Mammary epithelial cell (primary cell): Measurements from ENCODE around the gene MGST3.

Source experiments
- EZH2 ChIP-seq: IDR thresholded peaks from 2 replicates; pipeline ENCODE4 v1.6.1; 2012; ENCODE audit warnings: low read length, inconsistent platforms, borderline replicate concordance
- TF ChIP-seq, protein P1 (sequence below), 2 donors: IDR thresholded peaks in 1 of 2; conservative IDR thresholded peaks in 1 of 2; 2 replicates each; pipeline ENCODE4 v1.5.1; 2011 to 2012; ENCODE audit warnings: inconsistent platforms in 2 of 2, low read length in 2 of 2, mild to moderate bottlenecking in 2 of 2, control low read depth in 1 of 2, low read depth in 1 of 2; ENCODE audit not compliant: insufficient read depth in 1 of 2; ENCODE audit errors: extremely low read depth in 1 of 2

DNA sequence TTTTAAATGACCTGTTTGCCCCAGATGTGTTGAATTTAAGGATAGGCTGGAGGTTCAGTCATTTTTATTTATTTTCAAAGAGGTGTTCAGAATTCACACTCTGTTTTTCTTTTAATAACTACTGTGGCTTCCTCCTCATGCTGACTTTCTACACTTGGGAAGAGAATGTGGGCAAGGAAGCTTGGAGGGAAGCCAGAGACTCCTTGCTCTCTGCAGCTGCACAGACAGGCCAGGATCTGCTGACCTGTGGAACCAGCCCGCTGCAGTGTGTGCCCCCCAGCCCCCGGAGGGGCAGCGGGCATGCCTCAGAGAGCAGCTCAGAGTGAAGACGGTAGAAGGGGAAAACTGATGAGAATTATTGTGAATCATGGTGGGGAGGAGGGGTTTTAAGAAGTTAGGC lies 16.9 kb downstream of the MGST3 start:
- TF ChIP-seq, protein P1, sequence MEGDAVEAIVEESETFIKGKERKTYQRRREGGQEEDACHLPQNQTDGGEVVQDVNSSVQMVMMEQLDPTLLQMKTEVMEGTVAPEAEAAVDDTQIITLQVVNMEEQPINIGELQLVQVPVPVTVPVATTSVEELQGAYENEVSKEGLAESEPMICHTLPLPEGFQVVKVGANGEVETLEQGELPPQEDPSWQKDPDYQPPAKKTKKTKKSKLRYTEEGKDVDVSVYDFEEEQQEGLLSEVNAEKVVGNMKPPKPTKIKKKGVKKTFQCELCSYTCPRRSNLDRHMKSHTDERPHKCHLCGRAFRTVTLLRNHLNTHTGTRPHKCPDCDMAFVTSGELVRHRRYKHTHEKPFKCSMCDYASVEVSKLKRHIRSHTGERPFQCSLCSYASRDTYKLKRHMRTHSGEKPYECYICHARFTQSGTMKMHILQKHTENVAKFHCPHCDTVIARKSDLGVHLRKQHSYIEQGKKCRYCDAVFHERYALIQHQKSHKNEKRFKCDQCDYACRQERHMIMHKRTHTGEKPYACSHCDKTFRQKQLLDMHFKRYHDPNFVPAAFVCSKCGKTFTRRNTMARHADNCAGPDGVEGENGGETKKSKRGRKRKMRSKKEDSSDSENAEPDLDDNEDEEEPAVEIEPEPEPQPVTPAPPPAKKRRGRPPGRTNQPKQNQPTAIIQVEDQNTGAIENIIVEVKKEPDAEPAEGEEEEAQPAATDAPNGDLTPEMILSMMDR (conservative IDR thresholded peaks at IDR 0.05 in 1 of 2, IDR thresholded peaks at IDR 0.05 in 1 of 2; ENCODE audit: extremely low read depth in 1 of 2, insufficient read depth in 1 of 2, low read depth in 1 of 2, low read length in 2 of 2) = no peak
- TF ChIP-seq EZH2 = no peak
